CD4-positive, alpha-beta T cell treated with Interferon alpha-2 for 1 hour (primary cell): ENCODE measurements around the gene SERPINA4.

Experiments used
- DNase-seq, 2 donors: peaks; one replicate each; pipeline ENCODE4 v3.0.0-alpha.2; 2020 to 2022

SERPINA4 gene

GRCh38 chr14:94543449-94544124 is 17.7 kb upstream of the SERPINA4 start:
- DNase-seq: no peak

- DNase-seq: no peak
Measured at GRCh38 chr14:94544726-94545125, 16.5 kb upstream of the SERPINA4 start.

GRCh38 chr14:94545131-94545841 is 16.0 kb upstream of the SERPINA4 start:
- DNase-seq: no peak

GRCh38 chr14:94547151-94547680 is 14.0 kb upstream of the SERPINA4 start:
- DNase-seq: no peak

- DNase-seq: no peak
Measured at GRCh38 chr14:94547726-94548125, 13.5 kb upstream of the SERPINA4 start.

GRCh38 chr14:94548131-94548998 is 12.9 kb upstream of the SERPINA4 start:
- DNase-seq: no peak

GRCh38 chr14:94548999-94549985 is 11.9 kb upstream of the SERPINA4 start:
- DNase-seq: peak; percentile 5 to 34

- no peak for DNase-seq
Measured at GRCh38 chr14:94550041-94550440, 11.2 kb upstream of the SERPINA4 start.

- DNase-seq: no peak
Measured at GRCh38 chr14:94555991-94556390, 5.3 kb upstream of the SERPINA4 start.

- no peak for DNase-seq
Measured at GRCh38 chr14:94557327-94557726, 3.9 kb upstream of the SERPINA4 start.

- no peak for DNase-seq
Measured at GRCh38 chr14:94558842-94559241, 2.4 kb upstream of the SERPINA4 start.

GRCh38 chr14:94559638-94560290 is 1.5 kb upstream of the SERPINA4 start:
- no peak for DNase-seq

- DNase-seq: no peak
Measured at GRCh38 chr14:94560291-94560665, 964 bp upstream of the SERPINA4 start.

- DNase-seq: no peak
Measured at GRCh38 chr14:94561656-94562010, 391 bp downstream of the SERPINA4 start.

GRCh38 chr14:94562022-94562421 is 780 bp downstream of the SERPINA4 start:
- DNase-seq: no peak

GRCh38 chr14:94562941-94563883 is 2.0 kb downstream of the SERPINA4 start:
- no peak for DNase-seq

GRCh38 chr14:94564381-94564780 is 3.1 kb downstream of the SERPINA4 start:
- DNase-seq: no peak

GRCh38 chr14:94568186-94568585 is 6.9 kb downstream of the SERPINA4 start:
- no peak for DNase-seq

GRCh38 chr14:94569381-94570001 is 8.2 kb downstream of the SERPINA4 start:
- no peak for DNase-seq

- DNase-seq: no peak
Measured at GRCh38 chr14:94570002-94570400, 8.8 kb downstream of the SERPINA4 start.
